ENCODE results near the gene TMEM244. TPM values are rescaled to one million over a fixed set of nuclear protein-coding genes. Genes with fewer than 3 reads are reported as not detected.
"Not testable (repeated sequence)": the region's sequence is repeated elsewhere in the genome, so short reads cannot be mapped to it uniquely, and the experiment has no call there.

The TMEM244 gene
- total and polyA plus RNA-seq, 2 donors from 2014 or later = not detected

GRCh38 chr6:129842137-129842536, 19.0 kb downstream of the TMEM244 start:
- H3K36me3 ChIP-seq (ENCODE audit: control insufficient read depth in 2 of 3, insufficient read depth in 3 of 3, low read length in 3 of 3) = no peaks in the 10 kb centered on the region
- no peak for TF ChIP-seq CTCF (IDR thresholded peaks at IDR 0.05; ENCODE audit: borderline replicate concordance, extremely low read depth, insufficient read depth)
- H3K4me3 ChIP-seq (ENCODE audit: low read length in 3 of 3) = no peak overlapping the region
- no peak overlapping the region for H3K9ac ChIP-seq (ENCODE audit: low read length in 3 of 3)
- DNase-seq (no peak), FAIRE-seq (no peak)
- intact Hi-C loops (cut with DNase I) = no loop called here
- H3K27ac ChIP-seq (ENCODE audit: low read depth in 2 of 2, low read length in 2 of 2) = no peak overlapping the region
- no peaks in the 10 kb centered on the region for H3K4me1 ChIP-seq (ENCODE audit: control insufficient read depth in 2 of 3, insufficient read depth in 2 of 3, low read depth in 1 of 3, low read length in 3 of 3)
- no peaks in the 10 kb centered on the region for H3K27me3 ChIP-seq (ENCODE audit: control insufficient read depth, insufficient read depth, low read length)
- no peaks in the 10 kb centered on the region for H3K9me3 ChIP-seq (ENCODE audit: control insufficient read depth in 2 of 3, insufficient read depth in 1 of 3, low read length in 3 of 3)

GRCh38 chr6:129839562-129839961, 21.6 kb downstream of the TMEM244 start:
- H3K4me1 ChIP-seq (ENCODE audit: control insufficient read depth in 2 of 3, insufficient read depth in 2 of 3, low read depth in 1 of 3, low read length in 3 of 3); FAIRE-seq; H3K36me3 ChIP-seq (ENCODE audit: control insufficient read depth in 2 of 3, insufficient read depth in 3 of 3, low read length in 3 of 3); H3K27ac ChIP-seq (ENCODE audit: low read depth in 2 of 2, low read length in 2 of 2); H3K9me3 ChIP-seq (ENCODE audit: control insufficient read depth in 2 of 3, insufficient read depth in 1 of 3, low read length in 3 of 3); intact Hi-C loops (cut with DNase I); DNase-seq; H3K4me3 ChIP-seq (ENCODE audit: low read length in 3 of 3); H3K9ac ChIP-seq (ENCODE audit: low read length in 3 of 3); H3K27me3 ChIP-seq (ENCODE audit: control insufficient read depth, insufficient read depth, low read length): not testable (repeated sequence)

- TF ChIP-seq CTCF (IDR thresholded peaks at IDR 0.05; ENCODE audit: borderline replicate concordance, extremely low read depth, insufficient read depth) = no peak
- intact Hi-C loops (cut with DNase I) = no loop called here
- no peak overlapping the region for H3K27ac ChIP-seq (ENCODE audit: low read depth in 2 of 2, low read length in 2 of 2)
Observed at GRCh38 chr6:129835691-129836090, 25.4 kb downstream of the TMEM244 start.

GRCh38 chr6:129832299-129832698, 28.8 kb downstream of the TMEM244 start:
- no peak overlapping the region for H3K4me3 ChIP-seq (ENCODE audit: low read length in 3 of 3)
- TF ChIP-seq CTCF (IDR thresholded peaks at IDR 0.05; ENCODE audit: borderline replicate concordance, extremely low read depth, insufficient read depth) = no peak
- intact Hi-C loops (cut with DNase I) = no loop called here
- no peaks in the 10 kb centered on the region for H3K27me3 ChIP-seq (ENCODE audit: control insufficient read depth, insufficient read depth, low read length)
- no peak for FAIRE-seq
- no peak overlapping the region for H3K27ac ChIP-seq (ENCODE audit: low read depth in 2 of 2, low read length in 2 of 2)
- no peak overlapping the region for H3K9ac ChIP-seq (ENCODE audit: low read length in 3 of 3)
- no peaks in the 10 kb centered on the region for H3K4me1 ChIP-seq (ENCODE audit: control insufficient read depth in 2 of 3, insufficient read depth in 2 of 3, low read depth in 1 of 3, low read length in 3 of 3)
- DNase-seq = no peak
- H3K36me3 ChIP-seq (ENCODE audit: control insufficient read depth in 2 of 3, insufficient read depth in 3 of 3, low read length in 3 of 3) = no peaks in the 10 kb centered on the region
- no peaks in the 10 kb centered on the region for H3K9me3 ChIP-seq (ENCODE audit: control insufficient read depth in 2 of 3, insufficient read depth in 1 of 3, low read length in 3 of 3)

More at GRCh38 chr6:129835691-129836090, 25.4 kb downstream of the TMEM244 start:
- H3K9ac ChIP-seq (ENCODE audit: low read length in 3 of 3) = no peak overlapping the region
- H3K36me3 ChIP-seq (ENCODE audit: control insufficient read depth in 2 of 3, insufficient read depth in 3 of 3, low read length in 3 of 3) = no peaks in the 10 kb centered on the region
- H3K27me3 ChIP-seq (ENCODE audit: control insufficient read depth, insufficient read depth, low read length) = no peaks in the 10 kb centered on the region
- FAIRE-seq (no peak), DNase-seq (no peak)
- H3K9me3 ChIP-seq (ENCODE audit: control insufficient read depth in 2 of 3, insufficient read depth in 1 of 3, low read length in 3 of 3) = no peaks in the 10 kb centered on the region
- H3K4me1 ChIP-seq (ENCODE audit: control insufficient read depth in 2 of 3, insufficient read depth in 2 of 3, low read depth in 1 of 3, low read length in 3 of 3) = no peaks in the 10 kb centered on the region
- no peak overlapping the region for H3K4me3 ChIP-seq (ENCODE audit: low read length in 3 of 3)

Data from kidney (tissue), 14 donors.